NCI-H2081 treated with DMSO at 0.1 percent for 48 hours (cell line): ENCODE measurements around the gene ZDHHC1.

Experiments used
- DNase-seq: peaks from one replicate; lab custom pipeline; 2025; lab: John Stamatoyannopoulos, UW

ZDHHC1 gene, protein sequence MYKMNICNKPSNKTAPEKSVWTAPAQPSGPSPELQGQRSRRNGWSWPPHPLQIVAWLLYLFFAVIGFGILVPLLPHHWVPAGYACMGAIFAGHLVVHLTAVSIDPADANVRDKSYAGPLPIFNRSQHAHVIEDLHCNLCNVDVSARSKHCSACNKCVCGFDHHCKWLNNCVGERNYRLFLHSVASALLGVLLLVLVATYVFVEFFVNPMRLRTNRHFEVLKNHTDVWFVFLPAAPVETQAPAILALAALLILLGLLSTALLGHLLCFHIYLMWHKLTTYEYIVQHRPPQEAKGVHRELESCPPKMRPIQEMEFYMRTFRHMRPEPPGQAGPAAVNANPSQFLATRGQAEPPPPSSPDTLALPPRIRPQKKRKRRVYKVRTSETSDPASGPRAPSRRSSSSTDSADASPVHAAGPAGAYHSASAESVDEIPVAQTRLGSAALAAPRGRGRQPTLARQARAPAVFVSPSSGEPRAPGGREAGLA

DNA sequence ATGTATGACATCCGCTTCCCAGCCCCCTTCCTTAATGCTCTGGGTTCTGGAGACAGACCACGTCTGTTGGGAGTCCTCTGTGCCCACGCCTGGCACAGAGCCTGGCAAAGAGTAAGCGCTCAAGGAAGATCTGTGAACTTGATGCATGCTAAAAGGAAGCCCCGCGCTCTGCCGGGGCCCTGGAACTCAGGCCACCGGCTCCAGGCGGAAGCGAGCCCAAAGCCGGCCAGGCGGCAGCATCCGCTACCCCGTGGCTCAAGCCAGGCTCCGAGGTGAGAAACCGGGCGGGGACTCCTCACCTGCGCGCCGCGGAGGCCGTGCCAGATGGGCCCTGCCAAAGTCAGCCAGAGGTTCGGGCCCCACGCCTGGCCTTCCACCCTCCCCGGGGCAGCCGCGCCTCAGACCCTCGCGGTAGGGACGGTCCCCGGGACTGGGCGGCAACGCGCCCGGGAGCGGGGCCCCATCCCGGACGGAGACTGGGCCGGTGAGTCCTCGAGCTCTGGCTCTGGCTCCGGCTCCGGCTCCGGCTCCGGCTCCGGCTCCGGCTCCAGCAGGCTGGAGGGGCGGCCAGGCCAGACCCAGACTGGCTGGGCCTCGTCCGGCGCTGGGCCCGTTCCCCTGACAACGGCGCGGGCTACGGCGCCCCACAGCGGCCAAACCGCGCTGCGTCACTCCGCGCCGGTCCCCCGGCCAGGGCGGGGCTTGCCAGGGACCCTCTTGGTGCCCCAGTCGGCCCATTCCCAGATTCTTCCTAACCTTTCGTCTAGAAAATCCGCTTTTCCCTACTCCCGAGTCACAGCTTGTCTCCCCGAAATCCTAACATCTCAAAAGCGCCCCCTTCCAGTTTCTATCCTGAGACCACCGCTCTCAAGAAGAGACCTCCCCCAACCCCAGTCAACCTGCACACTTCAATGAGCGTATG, at the start of gene ZDHHC1:
ZDHHC1 (minus strand) TSS at position 606 of the 922 bp plus-strand sequence. CDS start 8,702 bp downstream, outside the sequence.
- no peak for DNase-seq

DNA sequence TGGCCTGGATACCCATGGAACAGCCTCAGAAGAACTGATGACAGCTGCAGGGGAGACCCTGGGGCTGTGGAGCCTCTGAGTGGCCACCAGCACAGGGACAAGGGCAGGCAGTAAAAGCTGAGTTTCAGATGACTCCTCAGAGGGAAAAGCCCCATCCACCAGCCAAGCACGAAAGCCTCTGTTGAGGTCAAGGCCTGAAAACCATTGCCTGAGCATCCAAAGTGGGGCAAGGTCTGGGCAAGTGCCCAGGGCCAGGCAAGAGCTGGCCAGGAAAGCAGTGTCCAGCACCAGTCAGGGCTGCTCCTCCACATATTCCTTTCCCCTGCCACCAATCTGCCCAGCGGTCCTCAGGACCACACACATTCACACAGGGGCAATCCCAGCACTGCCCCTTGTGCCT, 48.3 kb upstream of the ZDHHC1 start:
- no peak for DNase-seq

DNA sequence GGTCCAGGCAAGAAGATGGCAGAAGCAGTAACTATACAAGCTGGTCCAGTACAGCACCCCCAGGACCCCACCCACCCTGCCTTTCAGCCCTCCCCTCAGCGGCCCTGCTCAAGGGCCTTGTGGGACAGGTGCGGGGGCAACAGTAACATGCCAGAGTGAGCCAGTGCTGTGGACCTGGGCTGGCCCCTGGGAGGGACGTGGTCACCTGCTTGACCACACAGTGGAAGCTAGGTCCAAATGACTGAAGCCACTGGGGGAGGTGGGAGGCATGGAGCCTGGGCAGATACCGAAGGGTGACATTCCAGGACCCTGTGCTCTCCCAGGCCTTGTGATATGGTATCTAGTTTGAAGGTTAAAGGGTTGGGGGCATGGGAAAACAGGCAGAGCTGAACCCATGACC, 47.4 kb upstream of the ZDHHC1 start:
- DNase-seq: no peak

DNA sequence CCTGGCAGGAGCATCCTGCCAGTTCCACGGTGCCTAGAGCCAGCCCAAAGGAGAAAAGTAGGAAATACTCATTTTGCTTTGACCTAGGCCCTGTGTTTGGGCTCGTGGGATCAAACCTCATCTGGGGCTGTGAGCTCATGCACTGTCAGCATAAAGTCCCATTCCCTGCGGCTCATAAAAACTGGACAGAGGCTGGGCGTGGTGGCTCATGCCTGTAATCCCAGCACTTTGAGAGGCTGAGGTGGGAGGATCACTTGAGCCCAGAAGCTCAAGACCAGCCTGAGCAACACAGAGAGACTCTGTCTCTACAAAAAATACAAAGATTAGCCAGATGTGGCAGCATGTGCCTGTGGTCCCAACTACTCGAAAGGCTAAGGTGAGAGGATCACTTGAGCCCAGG, 46.8 kb upstream of the ZDHHC1 start:
- DNase-seq: no peak

DNA sequence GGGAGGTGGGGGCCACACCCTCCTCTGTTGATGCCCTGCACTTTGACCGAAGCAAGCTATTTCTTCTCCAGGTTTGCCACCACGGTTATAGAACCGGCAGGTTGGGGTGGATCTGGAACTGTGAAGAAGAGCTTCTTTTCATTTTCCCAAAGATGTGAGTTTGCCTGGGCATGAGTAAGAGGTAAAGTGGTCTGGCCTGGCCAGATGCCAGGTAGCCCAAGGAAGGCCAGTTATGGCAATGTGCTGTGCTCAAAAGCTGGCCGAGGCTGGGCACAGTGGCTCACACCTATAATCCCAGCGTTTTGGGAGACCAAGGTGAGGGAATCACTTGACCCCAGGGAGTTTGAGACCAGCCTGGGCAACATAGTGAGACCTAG, 46.0 kb upstream of the ZDHHC1 start:
- DNase-seq: no peak

DNA sequence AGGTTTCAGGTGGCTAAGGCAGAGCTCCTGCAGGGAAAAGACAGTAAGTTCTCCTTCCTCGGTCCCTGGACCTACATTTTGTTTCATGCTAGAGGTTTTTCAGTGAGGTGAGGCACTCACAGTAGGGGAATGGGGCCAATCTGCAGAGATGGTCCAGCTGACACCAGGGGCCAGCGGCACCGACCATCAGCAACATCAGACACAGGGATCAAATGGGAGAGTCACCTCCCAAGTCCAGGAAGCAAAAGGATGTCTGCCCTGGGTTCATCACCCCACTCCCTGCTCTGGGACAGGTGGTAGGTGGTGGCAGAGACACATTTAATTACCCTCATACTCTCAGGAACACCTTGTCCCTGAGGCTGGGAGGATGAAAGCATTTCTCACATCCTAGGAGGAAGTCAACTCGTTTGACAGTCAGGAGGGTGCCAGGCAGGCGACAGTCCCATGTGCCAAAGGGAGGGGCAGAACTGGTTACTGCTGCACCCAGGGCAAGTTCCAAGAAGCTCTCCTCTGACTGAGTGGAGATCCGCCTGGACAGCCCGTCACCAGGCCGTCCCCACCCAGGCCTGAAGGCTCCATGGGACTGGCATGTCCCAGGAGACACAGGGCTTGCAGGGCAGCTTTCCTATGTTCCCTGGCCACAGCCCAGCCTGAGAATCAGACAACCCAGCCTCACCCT, 45.5 kb upstream of the ZDHHC1 start:
- no peak for DNase-seq

DNA sequence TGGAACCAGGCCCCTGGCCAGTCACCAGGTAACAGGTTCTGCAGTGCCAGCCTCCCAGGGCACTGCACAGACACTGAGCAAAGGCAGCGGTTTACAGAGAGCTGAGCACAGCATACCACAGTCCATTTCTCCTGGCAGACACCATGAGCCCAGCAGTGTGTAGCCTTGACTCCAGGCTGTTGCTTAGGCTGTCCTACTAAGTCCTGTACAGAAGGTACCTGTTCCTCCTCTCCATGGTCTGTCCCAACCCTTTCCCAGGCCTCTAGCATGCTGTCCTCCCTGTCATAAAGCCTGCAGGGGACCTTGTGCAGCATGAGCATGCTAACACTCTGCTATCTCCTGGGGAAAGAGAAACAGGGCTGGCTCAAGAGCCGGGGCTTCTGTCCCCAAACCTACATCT, 44.7 kb upstream of the ZDHHC1 start:
- DNase-seq: no peak

DNA sequence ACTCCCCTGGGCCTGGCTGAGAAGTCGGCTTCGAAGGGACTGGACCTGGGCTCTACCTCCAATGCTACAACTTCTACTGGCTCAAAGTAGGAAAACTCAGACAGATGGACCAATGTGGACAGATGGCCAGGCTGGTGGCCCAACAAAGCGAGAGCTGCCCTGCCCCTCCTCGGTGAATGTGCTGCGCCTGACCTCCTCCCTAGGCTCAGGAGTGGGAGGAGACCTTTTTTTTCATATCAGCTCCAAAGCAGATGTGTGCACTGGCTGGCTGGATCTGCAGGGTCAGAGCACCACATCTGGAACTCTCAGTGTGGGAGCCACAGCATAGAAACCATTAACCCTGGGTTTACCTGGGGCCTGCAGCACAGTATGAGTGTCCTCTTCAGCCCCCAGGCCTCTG, 43.9 kb upstream of the ZDHHC1 start:
- no peak for DNase-seq

DNA sequence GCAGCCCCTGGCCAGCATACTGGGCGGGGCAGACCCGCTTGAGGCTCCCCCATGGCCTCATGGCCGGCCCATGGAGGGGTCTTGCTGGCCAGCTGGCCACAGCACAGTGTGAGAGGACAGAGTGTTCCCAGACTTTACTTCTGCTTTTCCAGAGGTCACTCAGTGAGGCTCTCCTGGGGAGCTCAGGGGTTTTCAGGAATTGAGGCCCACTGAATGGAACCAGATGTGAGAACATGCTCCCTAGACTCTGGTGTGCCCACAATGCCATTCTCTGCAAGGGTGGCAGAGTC, 43.5 kb upstream of the ZDHHC1 start:
- no peak for DNase-seq

DNA sequence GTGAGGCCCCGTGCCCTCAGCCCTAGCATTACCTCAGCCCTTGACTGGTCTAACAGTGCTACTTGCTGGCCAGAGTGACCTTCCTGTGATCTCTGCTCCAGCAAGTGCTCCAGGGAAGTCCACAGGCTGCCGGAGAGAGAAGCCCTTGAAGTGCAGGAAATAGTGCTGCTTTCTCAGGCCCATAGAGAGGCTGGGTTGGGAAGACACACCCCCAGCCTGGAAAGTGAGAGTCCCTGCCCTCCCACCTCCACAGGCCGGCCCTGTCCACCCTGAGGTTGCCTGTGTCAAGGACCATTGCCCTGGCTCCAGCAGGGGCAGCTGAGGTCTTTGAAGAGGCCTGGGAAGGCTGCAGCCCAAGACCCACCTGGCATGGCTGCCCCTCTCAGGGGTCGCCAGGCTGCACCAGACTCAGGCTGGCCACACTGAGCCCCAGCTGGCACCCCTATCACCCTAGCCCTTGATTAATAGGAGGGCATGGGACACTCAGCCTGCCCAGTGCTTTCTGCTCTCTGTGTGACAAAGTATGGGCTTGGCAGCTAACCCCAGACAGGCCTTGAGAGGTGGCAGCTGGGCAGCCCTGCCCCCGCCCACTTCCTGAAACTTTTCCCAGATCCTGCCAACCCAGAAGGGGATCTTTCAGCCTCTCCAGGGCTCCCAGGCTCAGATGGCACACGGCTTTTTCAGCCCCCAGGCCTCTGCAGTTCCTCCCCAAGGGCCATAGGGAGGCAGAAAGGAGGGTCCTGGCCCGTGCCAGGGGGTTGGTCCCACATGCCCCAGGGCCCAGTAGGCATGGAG, 43.0 kb upstream of the ZDHHC1 start:
- no peak for DNase-seq

DNA sequence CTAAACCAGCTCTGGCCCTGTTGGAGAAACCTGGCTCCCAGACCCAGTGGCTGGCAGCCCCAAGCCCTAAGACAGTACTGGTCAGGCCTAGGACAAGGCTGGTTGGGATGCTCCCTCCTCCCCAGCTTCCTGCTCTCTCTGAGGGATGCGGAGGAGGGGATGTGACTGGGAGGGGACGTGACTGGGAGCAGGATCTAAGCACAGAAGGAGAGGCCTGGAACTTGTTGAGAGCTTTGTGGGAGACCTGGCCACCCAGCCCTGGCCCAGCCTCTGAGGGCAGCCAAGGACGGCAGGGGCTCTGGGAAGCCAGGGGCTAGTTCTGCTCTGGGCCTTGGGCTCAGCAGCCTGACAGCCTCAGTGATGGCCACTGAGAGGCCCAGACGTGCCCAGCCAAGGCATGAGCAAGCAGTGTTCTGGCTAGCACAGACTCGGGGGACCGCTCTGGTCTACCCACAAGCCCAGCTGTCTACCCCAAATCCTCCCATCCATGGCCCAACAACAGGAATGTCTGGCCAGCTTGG, 41.9 kb upstream of the ZDHHC1 start:
- no peak for DNase-seq

DNA sequence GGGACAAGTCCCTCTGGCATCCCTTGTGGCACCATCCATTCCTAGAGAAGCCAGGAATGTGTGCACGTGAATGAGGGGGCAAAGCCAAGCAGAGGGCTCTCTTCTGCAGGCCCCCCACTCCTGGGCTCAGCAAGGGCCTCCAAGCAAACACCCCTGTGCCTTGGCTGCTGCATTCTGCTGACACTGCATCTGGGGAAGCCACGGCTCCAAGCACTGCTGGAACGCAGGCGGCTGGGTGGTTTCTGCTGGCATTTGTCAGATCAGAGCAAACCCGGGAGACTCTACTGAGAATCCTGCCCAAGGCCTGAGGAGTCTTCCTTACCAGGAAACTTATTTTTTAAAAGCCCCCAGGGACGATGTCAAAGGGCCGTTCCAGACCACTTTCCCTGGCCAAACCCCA, 41.3 kb upstream of the ZDHHC1 start:
- no peak for DNase-seq

DNA sequence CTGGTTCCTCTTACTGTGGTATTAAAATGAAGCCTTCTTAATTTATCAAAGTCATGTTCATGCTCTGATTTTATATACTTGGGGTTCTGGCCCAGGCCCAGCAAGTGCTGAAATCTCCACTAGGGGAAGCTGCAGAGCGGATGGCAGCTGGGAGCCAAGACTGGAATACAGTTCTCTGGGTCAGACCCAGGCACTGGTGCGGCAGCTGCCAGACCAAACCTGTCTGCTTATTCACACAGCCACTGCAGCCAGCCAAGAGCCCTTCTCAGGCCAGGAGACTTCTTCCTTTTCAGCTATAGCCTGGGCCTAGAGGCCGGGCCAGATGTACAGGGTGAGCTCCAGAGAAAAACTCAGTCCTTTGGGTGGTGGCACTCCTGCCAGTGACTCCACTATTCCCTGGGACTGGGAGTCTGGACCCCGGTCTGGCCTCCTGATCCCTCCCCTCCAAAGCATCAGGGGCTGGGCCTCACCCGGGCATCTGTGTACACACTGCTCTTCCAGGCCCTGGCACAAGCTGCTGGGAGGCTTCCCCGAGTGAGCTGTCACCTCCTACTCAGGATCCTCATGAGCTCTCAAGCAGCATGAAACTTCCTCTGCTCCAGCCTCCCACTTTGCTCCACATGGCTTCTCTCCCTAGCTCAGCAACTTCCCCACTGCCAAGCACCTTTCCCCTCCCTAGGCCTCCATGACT, 40.3 kb upstream of the ZDHHC1 start:
- no peak for DNase-seq

DNA sequence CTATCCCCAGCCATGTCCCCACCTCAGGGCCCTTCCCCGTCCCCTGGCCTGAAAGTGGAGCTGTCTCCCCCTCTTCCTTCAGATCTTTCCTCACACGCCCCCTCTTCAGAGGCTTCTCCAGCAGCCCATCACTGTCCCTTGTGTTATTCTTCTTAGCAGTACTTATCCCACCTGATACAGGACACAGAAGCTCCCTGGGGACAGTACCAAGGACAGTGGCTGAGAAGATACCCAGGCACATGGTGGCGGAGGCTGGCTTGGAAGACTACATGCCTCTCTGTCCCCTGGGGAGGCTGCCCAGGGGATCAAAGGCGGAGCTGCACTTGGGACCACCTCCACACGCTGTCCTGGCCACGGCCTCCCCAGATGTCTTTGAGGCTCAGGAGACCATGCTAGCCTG, 38.6 kb upstream of the ZDHHC1 start:
- no peak for DNase-seq

DNA sequence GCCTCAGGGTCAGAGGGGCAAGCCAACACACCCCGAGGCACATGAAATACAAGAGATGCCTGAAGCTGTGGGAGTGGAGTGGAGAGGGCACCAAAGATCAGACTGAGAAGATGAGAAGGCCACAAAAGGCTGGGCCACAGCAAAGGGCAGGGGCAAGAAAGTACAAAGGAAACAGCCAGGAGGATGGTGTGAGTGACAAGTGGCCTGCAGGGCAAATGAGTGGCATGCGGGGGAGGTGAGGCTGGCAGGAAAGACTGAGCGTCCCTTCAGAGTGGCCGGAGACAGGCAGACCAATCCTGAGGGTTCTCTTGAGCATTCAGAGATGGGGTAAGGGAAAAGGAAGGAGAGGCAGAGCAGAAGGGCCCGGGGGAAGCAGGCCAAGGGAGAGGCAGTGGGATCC, 37.8 kb upstream of the ZDHHC1 start:
- DNase-seq: no peak

DNA sequence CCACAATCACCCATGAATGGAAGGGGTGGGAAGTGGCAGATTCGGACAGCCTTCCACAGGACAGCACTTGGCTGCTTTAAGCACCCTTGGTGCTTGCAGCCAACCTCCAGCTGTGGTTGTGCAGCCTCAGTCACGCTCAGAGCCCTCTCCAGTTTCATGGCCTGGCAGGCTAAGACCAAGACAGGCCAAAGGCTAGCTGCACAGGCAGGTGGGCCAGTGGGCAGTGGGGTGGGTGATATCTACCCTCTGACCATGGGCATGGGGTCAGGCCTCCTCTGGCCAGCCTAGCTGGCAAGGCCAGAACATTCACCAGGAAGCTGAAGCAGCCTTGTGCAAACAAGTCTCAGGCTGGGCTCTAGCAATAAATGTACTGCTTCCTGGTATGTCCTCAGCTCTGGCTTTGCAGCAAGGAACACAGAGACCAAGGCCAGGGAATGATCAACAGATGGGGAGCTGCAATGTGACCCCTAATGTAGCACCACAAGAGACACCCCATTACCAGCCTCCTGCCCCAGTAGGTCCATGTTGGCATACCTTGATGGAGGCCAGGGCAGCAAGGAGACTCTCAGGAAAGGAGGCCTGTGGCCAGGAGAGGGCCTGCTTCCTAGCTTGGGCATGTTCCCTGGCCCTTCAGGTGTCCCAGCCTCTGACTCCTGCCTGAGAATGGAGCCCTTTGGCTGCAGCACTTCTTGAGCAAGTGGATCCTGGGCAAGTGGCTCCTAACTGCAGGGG, 35.6 kb upstream of the ZDHHC1 start:
- no peak for DNase-seq

DNA sequence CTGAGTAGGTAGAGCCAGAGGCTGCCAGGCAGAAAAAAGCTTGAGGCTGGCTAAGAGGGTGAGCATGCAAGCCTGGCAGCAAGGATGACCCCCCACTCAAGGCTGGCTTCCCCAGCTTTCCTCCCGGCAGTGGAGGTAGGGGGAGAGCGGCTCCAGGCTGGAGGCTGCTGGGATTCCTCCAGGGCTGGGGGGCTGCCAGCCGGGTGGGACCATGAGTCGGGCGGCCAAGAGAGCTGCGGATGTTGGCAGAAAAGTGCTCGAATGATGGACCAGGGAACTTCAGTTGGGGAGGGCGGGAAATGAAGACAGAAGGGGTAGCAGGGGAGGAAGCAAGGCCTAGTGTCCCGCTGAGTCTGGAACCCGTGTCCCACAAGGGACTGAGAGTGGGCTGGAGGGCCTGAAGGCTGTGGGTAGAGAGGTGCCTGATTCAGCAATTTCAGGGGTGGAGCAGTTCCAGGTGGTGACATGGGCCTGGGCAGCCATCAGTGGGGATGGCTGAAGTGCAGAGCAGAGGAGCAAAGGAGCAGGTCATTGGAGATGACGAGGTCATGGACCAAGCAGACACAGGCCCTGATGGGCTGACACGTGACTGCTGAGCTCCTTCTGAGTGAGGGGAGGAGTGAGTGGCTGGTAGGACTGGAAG, 34.9 kb upstream of the ZDHHC1 start:
- no peak for DNase-seq

DNA sequence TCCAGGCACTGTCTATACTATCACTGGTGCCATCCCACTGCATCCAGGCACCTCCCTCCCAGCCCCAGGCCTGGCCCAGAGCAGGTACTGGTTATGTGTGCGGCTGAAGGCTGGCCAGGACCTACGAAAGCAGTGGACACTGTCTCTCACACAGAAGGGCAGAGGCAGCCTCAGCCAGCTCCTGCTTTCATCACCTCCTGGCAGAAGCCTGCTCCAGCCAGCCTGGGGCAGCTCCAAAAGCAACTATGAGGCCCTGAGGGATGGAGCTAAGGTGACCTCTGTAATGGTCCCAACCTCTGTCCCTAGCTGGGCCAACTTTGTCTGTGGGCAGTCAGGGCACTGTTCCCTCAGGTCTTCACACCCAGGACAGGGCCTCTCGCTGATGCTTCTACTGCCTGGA, 33.5 kb upstream of the ZDHHC1 start:
- no peak for DNase-seq

DNA sequence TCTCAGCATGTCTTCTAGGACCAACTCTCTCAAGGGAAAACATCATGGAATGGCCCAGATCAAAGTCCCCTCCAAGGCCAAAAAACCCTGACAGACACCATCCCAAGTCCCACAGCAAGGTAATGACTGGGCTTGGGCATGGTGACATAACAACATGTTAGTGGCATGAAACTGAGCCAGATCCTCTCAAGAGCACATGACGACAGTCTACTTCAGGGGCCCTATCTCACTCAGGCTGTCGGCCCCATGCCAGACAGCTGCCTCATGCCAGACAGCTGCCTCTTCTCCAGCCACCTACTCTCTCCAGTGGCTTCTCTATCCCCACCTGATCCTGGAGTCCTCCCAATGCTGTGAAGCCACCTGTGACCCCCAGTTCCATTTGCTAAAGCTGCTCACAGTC, 33.1 kb upstream of the ZDHHC1 start:
- DNase-seq: no peak

DNA sequence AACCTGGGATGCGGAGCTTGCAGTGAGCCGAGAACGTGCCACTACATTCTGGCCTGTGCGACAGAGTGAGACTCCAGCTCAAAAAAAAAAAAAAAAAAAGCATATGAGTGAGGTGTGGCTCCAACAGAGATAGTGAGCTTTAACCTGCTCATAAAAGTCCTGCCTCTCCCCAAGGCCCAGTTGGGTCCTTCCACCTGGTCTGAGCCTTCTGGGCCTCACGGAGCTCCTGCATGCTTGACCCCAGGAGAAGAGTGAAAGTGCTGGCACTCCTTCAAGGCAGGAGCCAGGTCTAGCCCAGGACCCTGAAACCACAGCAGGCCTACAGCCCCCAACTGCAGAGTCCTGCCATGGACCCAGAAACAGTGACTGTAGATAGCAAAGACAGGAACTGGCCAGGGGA, 32.3 kb upstream of the ZDHHC1 start:
- no peak for DNase-seq
